GM12878 (cell line): ENCODE data around the gene SRPK3. TPM values are rescaled to one million over a fixed set of nuclear protein-coding genes. Genes with fewer than 3 reads are reported as not detected.

Source experiments
- ATAC-seq: fragments of 200-7000 bp; cut with Tn5 transposase; 3 replicates; pipeline ENCODE4 v1.9.1; 2020; ENCODE audit warnings: mild to moderate bottlenecking, moderate library complexity
- BruUV-seq: library from RNA; stranded (reverse); fragments of 400-500 nt; replicated peaks from 2 replicates; lab custom pipeline; 2021; lab: Mats Ljungman, UMichigan
- CTCF ChIA-PET: fragments of 300-600 bp; sonication (Branson Sonifier 250); formaldehyde crosslinking; extraction: SDS; loops from one replicate; lab custom pipeline; 2021; ENCODE audit warnings: inconsistent platforms; lab: Yijun Ruan, JAX
- POLR2A ChIA-PET: fragments of 350-600 bp; formaldehyde crosslinking; extraction: SDS; loops from one replicate; lab custom pipeline; 2021; ENCODE audit warnings: inconsistent platforms; lab: Charles Lee
- RAD21 ChIA-PET: fragments of 300-600 bp; sonication (Branson Sonifier 250); formaldehyde crosslinking; loops from one replicate; lab custom pipeline; 2023; ENCODE audit warnings: antibody characterized with exemption; ENCODE audit not compliant: unreplicated experiment; lab: Charles Lee
- SMC1A ChIA-PET: fragments of 300-600 bp; sonication (Branson Sonifier 250); formaldehyde crosslinking; loops from one replicate; lab custom pipeline; 2023; ENCODE audit not compliant: unreplicated experiment, uncharacterized antibody; lab: Charles Lee
- DNase-seq: peaks from one replicate; pipeline ENCODE4 v3.0.0-alpha.2; 2011; ENCODE audit warnings: low read depth, low spot score
- FAIRE-seq: peaks from 3 replicates; lab custom pipeline; 2011; peaks lifted over from hg19 to GRCh38; lab: Jason Lieb, UNC
- H2AFZ ChIP-seq: 2 replicates; pipeline ENCODE4 v1.6.0; 2011; ENCODE audit warnings: low read depth, low read length, control low read depth; ENCODE audit not compliant: control insufficient read depth
- H3K27ac ChIP-seq: 2 replicates; pipeline ENCODE4 v1.5.1; 2011; ENCODE audit warnings: control low read depth; ENCODE audit not compliant: control insufficient read depth, insufficient read depth
- H3K27me3 ChIP-seq, 2 experiments: replicated peaks in 1 of 2; 2 replicates each; pipeline versions ENCODE4 v1.6.0 to v1.6.1; 2011; ENCODE audit warnings: low read length in 1 of 2; ENCODE audit not compliant: control insufficient read depth in 2 of 2, insufficient read depth in 2 of 2
- H3K36me3 ChIP-seq, 2 experiments: 2 replicates each; pipeline ENCODE4 v1.5.1; 2011; ENCODE audit warnings: low read length in 1 of 2; ENCODE audit not compliant: control insufficient read depth in 2 of 2, insufficient read depth in 2 of 2
- H3K4me1 ChIP-seq: 2 replicates; pipeline ENCODE4 v1.6.1; 2011; ENCODE audit warnings: mild to moderate bottlenecking, low read length, moderate library complexity, mixed read lengths; ENCODE audit not compliant: control insufficient read depth, insufficient read depth
- H3K4me2 ChIP-seq: 2 replicates; pipeline ENCODE4 v1.6.0; 2011; ENCODE audit warnings: control low read depth; ENCODE audit not compliant: control insufficient read depth, insufficient read depth
- H3K4me3 ChIP-seq: fragments of 200-600 bp; sonication (generic); 2 replicates; pipeline ENCODE4 v1.5.1; 2016
- H3K79me2 ChIP-seq: 2 replicates; pipeline ENCODE4 v1.6.0; 2011; ENCODE audit warnings: low read length; ENCODE audit not compliant: control insufficient read depth, insufficient read depth
- H3K9ac ChIP-seq: 2 replicates; pipeline ENCODE4 v1.8.0; 2011; ENCODE audit warnings: low read length, control low read depth, mixed read lengths; ENCODE audit not compliant: control insufficient read depth, insufficient read depth
- H3K9me3 ChIP-seq: replicated peaks from 3 replicates; pipeline ENCODE4 v1.5.1; 2011; ENCODE audit warnings: mild to moderate bottlenecking, low read length; ENCODE audit not compliant: control insufficient read depth, insufficient read depth
- H4K20me1 ChIP-seq: 2 replicates; pipeline ENCODE4 v1.6.0; 2011; ENCODE audit not compliant: control insufficient read depth, insufficient read depth
- PML ChIP-seq: IDR thresholded peaks from 2 replicates; pipeline ENCODE4 v1.6.1; 2012; ENCODE audit warnings: low read length, inconsistent platforms
- POU2F2 ChIP-seq: IDR thresholded peaks from 3 replicates; pipeline ENCODE4 v1.6.1; 2011; ENCODE audit warnings: low read depth, mild to moderate bottlenecking, low read length, borderline replicate concordance
- RAD51 ChIP-seq: fragments of 450-650 bp; IDR thresholded peaks from 2 replicates; pipeline ENCODE4 v1.6.1; 2016; ENCODE audit warnings: moderate library complexity, mild to moderate bottlenecking, inconsistent platforms
- SP1 ChIP-seq: IDR thresholded peaks from one replicate; pipeline ENCODE4 v1.6.1; 2011; ENCODE audit warnings: low read depth, low read length
- SUPT20H ChIP-seq: IDR thresholded peaks from 2 replicates; pipeline ENCODE4 v1.6.1; 2011; ENCODE audit warnings: low read depth, mild to moderate bottlenecking, low read length, moderate library complexity, borderline replicate concordance; ENCODE audit not compliant: control insufficient read depth
- ZNF24 ChIP-seq: fragments of 450-650 bp; IDR thresholded peaks from 2 replicates; pipeline ENCODE4 v1.6.1; 2017; ENCODE audit warnings: antibody characterized with exemption, mild to moderate bottlenecking
- WGBS: methylation state at CpG from one replicate; pipeline ENCODE4 v1.1.6; 2016; ENCODE audit warnings: low lambda C conversion rate; ENCODE audit not compliant: insufficient replicate concordance, insufficient coverage; ENCODE audit errors: missing lambda C conversion rate; 5-methylcytosine and 5-hydroxymethylcytosine counted together
- in situ Hi-C: fragments of 300-500 bp; cut with MboI; formaldehyde crosslinking; loops from 9 replicates; pipeline ENCODE4 v1.14.3; 2018; ENCODE audit warnings: mixed read lengths
- intact Hi-C: fragments of 100-400 bp; cut with micrococcal nuclease; formaldehyde crosslinking; loops from one replicate; pipeline ENCODE4 v1.14.2; 2022; ENCODE audit not compliant: unreplicated experiment
- polyA plus RNA-seq, 11 experiments: library from polyadenylated mRNA; depleted of rRNA in 4 of 11; unstranded in 6 of 11; stranded (reverse) in 5 of 11; fragments of >200 nt; fragmentation: Nextera tagmentation in 4 of 11; fragmentation: Illumina TruSeq in 1 of 11; extraction: Ambion mirVana in 4 of 11; extraction: Trizol in 1 of 11; gene quantifications; 1 replicate in 1 of 11; 2 replicates in 10 of 11; pipeline versions ENCODE4 v1.2.1 to v1.2.3, GENCODE V29; 2011 to 2016; ENCODE audit warnings: inconsistent platforms in 2 of 11, missing spikeins in 2 of 11, low read depth in 1 of 11
- total RNA-seq, 4 experiments: library from RNA; depleted of rRNA in 3 of 4; stranded (reverse); fragments of >200 nt in 3 of 4; fragmentation: Illumina TruSeq in 1 of 4; extraction: Trizol in 1 of 4; gene quantifications; 2 replicates each; pipeline versions ENCODE4 v1.2.1 to v1.2.3, GENCODE V29; 2013 to 2021
- TF ChIP-seq, protein P1 (sequence below): fragments of 450-650 bp; IDR thresholded peaks from 2 replicates; pipeline ENCODE4 v1.6.1; 2017; ENCODE audit warnings: mild to moderate bottlenecking, moderate library complexity
- TF ChIP-seq, protein P2 (sequence below): fragments of 450-650 bp; IDR thresholded peaks from 2 replicates; pipeline ENCODE4 v1.6.1; 2017; ENCODE audit warnings: antibody characterized with exemption, mild to moderate bottlenecking, moderate library complexity

SRPK3 gene
- total and polyA plus RNA-seq, 10 of the 15 experiments (the other 5 are each of a cell fraction or from before 2014, with no cell fraction given) = 0.05 to 0.19 TPM; not detected in 8

DNA sequence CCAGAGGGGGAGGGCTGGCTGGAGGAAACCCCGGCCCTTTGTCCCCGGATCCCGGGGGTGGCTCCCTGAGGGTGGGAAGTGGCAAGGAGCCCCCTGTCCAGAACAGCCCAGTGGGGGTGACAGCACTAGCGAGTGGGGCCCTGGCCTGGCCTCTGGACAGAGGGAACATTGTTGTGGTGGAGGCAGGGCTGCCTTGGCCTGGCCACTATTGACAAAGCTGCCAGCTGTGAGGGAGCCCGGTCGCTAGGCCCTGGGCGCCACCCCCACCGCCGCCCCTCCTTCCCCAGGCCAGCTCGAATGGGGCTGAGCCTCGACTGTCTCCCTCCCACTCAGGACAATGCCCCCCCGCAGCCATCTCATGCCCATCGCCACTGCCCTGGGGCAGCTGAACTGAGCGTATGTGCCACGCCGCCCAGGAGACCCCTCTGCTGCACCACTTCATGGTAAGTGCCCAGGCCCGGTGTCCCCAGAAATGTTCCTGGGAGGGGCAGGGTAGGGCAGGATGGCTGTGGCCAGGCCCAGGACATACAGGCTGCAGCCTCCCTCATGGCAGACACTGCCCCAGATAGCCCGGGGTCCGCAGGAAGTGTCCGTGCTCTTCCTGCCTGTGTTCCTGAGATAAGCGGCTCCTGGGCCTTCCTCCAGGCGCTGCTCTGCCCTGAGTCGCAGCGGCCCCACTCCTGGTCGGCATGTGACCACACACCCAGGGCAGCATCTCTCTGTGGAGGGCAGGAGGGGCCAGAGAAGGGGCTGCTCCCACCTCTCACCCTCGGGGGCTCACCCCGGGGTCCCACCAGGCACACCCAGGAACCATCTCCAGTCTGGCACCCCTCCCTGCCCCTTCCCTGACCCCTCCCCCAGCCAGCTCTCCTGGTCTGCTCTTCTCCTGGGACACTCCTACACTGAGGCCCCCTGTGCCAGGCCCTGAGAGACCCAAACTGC, 15.4 kb upstream of the SRPK3 start:
- Histone ChIP-seq H3K4me3 (no peak overlapping the region), H3K4me1 (no peaks in the 10 kb centered on the region), H3K27ac (no peak overlapping the region), H4K20me1 (no peaks in the 10 kb centered on the region), H3K27me3 (no peaks in the 10 kb centered on the region), H3K4me2 (no peak overlapping the region), H3K9me3 (no peaks in the 10 kb centered on the region; the same call in 2 of the 3 replicates), H3K79me2 (no peaks in the 10 kb centered on the region), H3K9ac (no peak overlapping the region), H2AFZ (no peak overlapping the region), H3K36me3 (no peaks in the 10 kb centered on the region)
- ATAC-seq = no peak
- WGBS = 48% methylated on average over 20 of the region's 27 CpGs
- intact Hi-C loops (no loop called here), in situ Hi-C loops (no loop called here)
- DNase-seq = no peak
- CTCF ChIA-PET = interaction anchor here (1.0 kb wide), 1 partner anchor 98 kb away, joined by 4 read pairs; no protein-coding TSS in a partner anchor
- no TSS peak for BruUV-seq
- no peak for TF ChIP-seq PML
- TF ChIP-seq, protein P1, sequence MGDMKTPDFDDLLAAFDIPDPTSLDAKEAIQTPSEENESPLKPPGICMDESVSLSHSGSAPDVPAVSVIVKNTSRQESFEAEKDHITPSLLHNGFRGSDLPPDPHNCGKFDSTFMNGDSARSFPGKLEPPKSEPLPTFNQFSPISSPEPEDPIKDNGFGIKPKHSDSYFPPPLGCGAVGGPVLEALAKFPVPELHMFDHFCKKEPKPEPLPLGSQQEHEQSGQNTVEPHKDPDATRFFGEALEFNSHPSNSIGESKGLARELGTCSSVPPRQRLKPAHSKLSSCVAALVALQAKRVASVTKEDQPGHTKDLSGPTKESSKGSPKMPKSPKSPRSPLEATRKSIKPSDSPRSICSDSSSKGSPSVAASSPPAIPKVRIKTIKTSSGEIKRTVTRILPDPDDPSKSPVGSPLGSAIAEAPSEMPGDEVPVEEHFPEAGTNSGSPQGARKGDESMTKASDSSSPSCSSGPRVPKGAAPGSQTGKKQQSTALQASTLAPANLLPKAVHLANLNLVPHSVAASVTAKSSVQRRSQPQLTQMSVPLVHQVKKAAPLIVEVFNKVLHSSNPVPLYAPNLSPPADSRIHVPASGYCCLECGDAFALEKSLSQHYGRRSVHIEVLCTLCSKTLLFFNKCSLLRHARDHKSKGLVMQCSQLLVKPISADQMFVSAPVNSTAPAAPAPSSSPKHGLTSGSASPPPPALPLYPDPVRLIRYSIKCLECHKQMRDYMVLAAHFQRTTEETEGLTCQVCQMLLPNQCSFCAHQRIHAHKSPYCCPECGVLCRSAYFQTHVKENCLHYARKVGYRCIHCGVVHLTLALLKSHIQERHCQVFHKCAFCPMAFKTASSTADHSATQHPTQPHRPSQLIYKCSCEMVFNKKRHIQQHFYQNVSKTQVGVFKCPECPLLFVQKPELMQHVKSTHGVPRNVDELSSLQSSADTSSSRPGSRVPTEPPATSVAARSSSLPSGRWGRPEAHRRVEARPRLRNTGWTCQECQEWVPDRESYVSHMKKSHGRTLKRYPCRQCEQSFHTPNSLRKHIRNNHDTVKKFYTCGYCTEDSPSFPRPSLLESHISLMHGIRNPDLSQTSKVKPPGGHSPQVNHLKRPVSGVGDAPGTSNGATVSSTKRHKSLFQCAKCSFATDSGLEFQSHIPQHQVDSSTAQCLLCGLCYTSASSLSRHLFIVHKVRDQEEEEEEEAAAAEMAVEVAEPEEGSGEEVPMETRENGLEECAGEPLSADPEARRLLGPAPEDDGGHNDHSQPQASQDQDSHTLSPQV = no peak
- TF ChIP-seq SP1 = no peak
- no peak for TF ChIP-seq SUPT20H
- no peak for TF ChIP-seq POU2F2
- TF ChIP-seq ZNF24 = no peak
- no peak for TF ChIP-seq RAD51
- TF ChIP-seq, protein P2, sequence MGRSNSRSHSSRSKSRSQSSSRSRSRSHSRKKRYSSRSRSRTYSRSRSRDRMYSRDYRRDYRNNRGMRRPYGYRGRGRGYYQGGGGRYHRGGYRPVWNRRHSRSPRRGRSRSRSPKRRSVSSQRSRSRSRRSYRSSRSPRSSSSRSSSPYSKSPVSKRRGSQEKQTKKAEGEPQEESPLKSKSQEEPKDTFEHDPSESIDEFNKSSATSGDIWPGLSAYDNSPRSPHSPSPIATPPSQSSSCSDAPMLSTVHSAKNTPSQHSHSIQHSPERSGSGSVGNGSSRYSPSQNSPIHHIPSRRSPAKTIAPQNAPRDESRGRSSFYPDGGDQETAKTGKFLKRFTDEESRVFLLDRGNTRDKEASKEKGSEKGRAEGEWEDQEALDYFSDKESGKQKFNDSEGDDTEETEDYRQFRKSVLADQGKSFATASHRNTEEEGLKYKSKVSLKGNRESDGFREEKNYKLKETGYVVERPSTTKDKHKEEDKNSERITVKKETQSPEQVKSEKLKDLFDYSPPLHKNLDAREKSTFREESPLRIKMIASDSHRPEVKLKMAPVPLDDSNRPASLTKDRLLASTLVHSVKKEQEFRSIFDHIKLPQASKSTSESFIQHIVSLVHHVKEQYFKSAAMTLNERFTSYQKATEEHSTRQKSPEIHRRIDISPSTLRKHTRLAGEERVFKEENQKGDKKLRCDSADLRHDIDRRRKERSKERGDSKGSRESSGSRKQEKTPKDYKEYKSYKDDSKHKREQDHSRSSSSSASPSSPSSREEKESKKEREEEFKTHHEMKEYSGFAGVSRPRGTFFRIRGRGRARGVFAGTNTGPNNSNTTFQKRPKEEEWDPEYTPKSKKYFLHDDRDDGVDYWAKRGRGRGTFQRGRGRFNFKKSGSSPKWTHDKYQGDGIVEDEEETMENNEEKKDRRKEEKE = no peak
- POLR2A ChIA-PET = no interaction called here
- FAIRE-seq = no peak
- RAD21 ChIA-PET = interaction anchor here (0.7 kb wide), 1 partner anchor 181 kb away, joined by 3 read pairs; no protein-coding TSS in a partner anchor
- SMC1A ChIA-PET = no interaction called here
